GM12878 (cell line): ENCODE data around the gene CEP76. TPM values are rescaled to one million over a fixed set of nuclear protein-coding genes. Genes with fewer than 3 reads are reported as not detected.

ENCODE experiments used
- ATAC-seq: fragments of 200-7000 bp; cut with Tn5 transposase; 3 replicates; pipeline ENCODE4 v1.9.1; 2020; ENCODE audit warnings: mild to moderate bottlenecking, moderate library complexity
- BruUV-seq: library from RNA; stranded (reverse); fragments of 400-500 nt; replicated peaks from 2 replicates; lab custom pipeline; 2021; lab: Mats Ljungman, UMichigan
- CTCF ChIA-PET: fragments of 300-600 bp; sonication (Branson Sonifier 250); formaldehyde crosslinking; extraction: SDS; loops from one replicate; lab custom pipeline; 2021; ENCODE audit warnings: inconsistent platforms; lab: Yijun Ruan, JAX
- POLR2A ChIA-PET: fragments of 350-600 bp; formaldehyde crosslinking; extraction: SDS; loops from one replicate; lab custom pipeline; 2021; ENCODE audit warnings: inconsistent platforms; lab: Charles Lee
- RAD21 ChIA-PET: fragments of 300-600 bp; sonication (Branson Sonifier 250); formaldehyde crosslinking; loops from one replicate; lab custom pipeline; 2023; ENCODE audit warnings: antibody characterized with exemption; ENCODE audit not compliant: unreplicated experiment; lab: Charles Lee
- SMC1A ChIA-PET: fragments of 300-600 bp; sonication (Branson Sonifier 250); formaldehyde crosslinking; loops from one replicate; lab custom pipeline; 2023; ENCODE audit not compliant: unreplicated experiment, uncharacterized antibody; lab: Charles Lee
- DNase-seq: peaks from one replicate; pipeline ENCODE4 v3.0.0-alpha.2; 2011; ENCODE audit warnings: low read depth, low spot score
- FAIRE-seq: peaks from 3 replicates; lab custom pipeline; 2011; peaks lifted over from hg19 to GRCh38; lab: Jason Lieb, UNC
- H2AFZ ChIP-seq: 2 replicates; pipeline ENCODE4 v1.6.0; 2011; ENCODE audit warnings: low read depth, low read length, control low read depth; ENCODE audit not compliant: control insufficient read depth
- H3K27ac ChIP-seq: 2 replicates; pipeline ENCODE4 v1.5.1; 2011; ENCODE audit warnings: control low read depth; ENCODE audit not compliant: control insufficient read depth, insufficient read depth
- H3K27me3 ChIP-seq, 2 experiments: replicated peaks in 1 of 2; 2 replicates each; pipeline versions ENCODE4 v1.6.0 to v1.6.1; 2011; ENCODE audit warnings: low read length in 1 of 2; ENCODE audit not compliant: control insufficient read depth in 2 of 2, insufficient read depth in 2 of 2
- H3K36me3 ChIP-seq, 2 experiments: 2 replicates each; pipeline ENCODE4 v1.5.1; 2011; ENCODE audit warnings: low read length in 1 of 2; ENCODE audit not compliant: control insufficient read depth in 2 of 2, insufficient read depth in 2 of 2
- H3K4me1 ChIP-seq: 2 replicates; pipeline ENCODE4 v1.6.1; 2011; ENCODE audit warnings: mild to moderate bottlenecking, low read length, moderate library complexity, mixed read lengths; ENCODE audit not compliant: control insufficient read depth, insufficient read depth
- H3K4me2 ChIP-seq: 2 replicates; pipeline ENCODE4 v1.6.0; 2011; ENCODE audit warnings: control low read depth; ENCODE audit not compliant: control insufficient read depth, insufficient read depth
- H3K4me3 ChIP-seq: fragments of 200-600 bp; sonication (generic); 2 replicates; pipeline ENCODE4 v1.5.1; 2016
- H3K79me2 ChIP-seq: 2 replicates; pipeline ENCODE4 v1.6.0; 2011; ENCODE audit warnings: low read length; ENCODE audit not compliant: control insufficient read depth, insufficient read depth
- H3K9ac ChIP-seq: 2 replicates; pipeline ENCODE4 v1.8.0; 2011; ENCODE audit warnings: low read length, control low read depth, mixed read lengths; ENCODE audit not compliant: control insufficient read depth, insufficient read depth
- H3K9me3 ChIP-seq: replicated peaks from 3 replicates; pipeline ENCODE4 v1.5.1; 2011; ENCODE audit warnings: mild to moderate bottlenecking, low read length; ENCODE audit not compliant: control insufficient read depth, insufficient read depth
- H4K20me1 ChIP-seq: 2 replicates; pipeline ENCODE4 v1.6.0; 2011; ENCODE audit not compliant: control insufficient read depth, insufficient read depth
- ASH2L ChIP-seq: fragments of 300-600, 200-600 bp; sonication (generic); IDR thresholded peaks from 2 replicates; pipeline ENCODE4 v1.6.1; 2017; ENCODE audit warnings: low read depth, mild to moderate bottlenecking, borderline replicate concordance
- CREB1 ChIP-seq: IDR thresholded peaks from 2 replicates; pipeline ENCODE4 v1.6.1; 2012; ENCODE audit warnings: low read depth, mild to moderate bottlenecking, inconsistent platforms
- EGR1 ChIP-seq, 2 experiments: IDR thresholded peaks; 1 replicate in 1 of 2; 2 replicates in 1 of 2; pipeline ENCODE4 v1.6.1; 2011 to 2012; ENCODE audit warnings: low read depth in 2 of 2, low read length in 2 of 2, borderline replicate concordance in 1 of 2, mild to moderate bottlenecking in 1 of 2, moderate library complexity in 1 of 2
- NFYB ChIP-seq: IDR thresholded peaks from 2 replicates; pipeline ENCODE4 v1.6.1; 2011; ENCODE audit warnings: low read depth, mild to moderate bottlenecking, low read length, improper control_type of control experiment, moderate library complexity; ENCODE audit not compliant: insufficient read depth
- NRF1 ChIP-seq: conservative IDR thresholded peaks from 2 replicates; pipeline ENCODE4 v1.6.1; 2011; ENCODE audit warnings: mild to moderate bottlenecking, low read depth, low read length, improper control_type of control experiment
- RBBP5 ChIP-seq: fragments of 200-600 bp; sonication (generic); conservative IDR thresholded peaks from 2 replicates; pipeline ENCODE4 v1.6.1; 2016
- REST ChIP-seq: IDR thresholded peaks from 2 replicates; pipeline ENCODE4 v1.6.1; 2012; ENCODE audit warnings: mild to moderate bottlenecking, low read depth, low read length
- SREBF1 ChIP-seq: IDR thresholded peaks from 2 replicates; pipeline ENCODE4 v1.6.1; 2012; ENCODE audit warnings: mild to moderate bottlenecking, low read length
- STAT3 ChIP-seq: IDR thresholded peaks from 2 replicates; pipeline ENCODE4 v1.6.1; 2011; ENCODE audit warnings: low read depth, low read length, improper control_type of control experiment
- ZBTB33 ChIP-seq: fragments of 450-650 bp; IDR thresholded peaks from 2 replicates; pipeline ENCODE4 v1.6.1; 2017; ENCODE audit warnings: mild to moderate bottlenecking
- ZNF207 ChIP-seq: fragments of 450-650 bp; IDR thresholded peaks from 2 replicates; pipeline ENCODE4 v1.6.1; 2014; ENCODE audit warnings: antibody characterized with exemption, mild to moderate bottlenecking, borderline replicate concordance
- ZNF622 ChIP-seq: fragments of 450-650 bp; IDR thresholded peaks from 2 replicates; pipeline ENCODE4 v1.6.1; 2017; ENCODE audit warnings: mild to moderate bottlenecking, inconsistent platforms
- WGBS: methylation state at CpG from one replicate; pipeline ENCODE4 v1.1.6; 2016; ENCODE audit warnings: low lambda C conversion rate; ENCODE audit not compliant: insufficient replicate concordance, insufficient coverage; ENCODE audit errors: missing lambda C conversion rate; 5-methylcytosine and 5-hydroxymethylcytosine counted together
- in situ Hi-C: fragments of 300-500 bp; cut with MboI; formaldehyde crosslinking; loops from 9 replicates; pipeline ENCODE4 v1.14.3; 2018; ENCODE audit warnings: mixed read lengths
- intact Hi-C: fragments of 100-400 bp; cut with micrococcal nuclease; formaldehyde crosslinking; loops from one replicate; pipeline ENCODE4 v1.14.2; 2022; ENCODE audit not compliant: unreplicated experiment
- polyA plus RNA-seq, 11 experiments: library from polyadenylated mRNA; depleted of rRNA in 4 of 11; unstranded in 6 of 11; stranded (reverse) in 5 of 11; fragments of >200 nt; fragmentation: Nextera tagmentation in 4 of 11; fragmentation: Illumina TruSeq in 1 of 11; extraction: Ambion mirVana in 4 of 11; extraction: Trizol in 1 of 11; gene quantifications; 1 replicate in 1 of 11; 2 replicates in 10 of 11; pipeline versions ENCODE4 v1.2.1 to v1.2.3, GENCODE V29; 2011 to 2016; ENCODE audit warnings: inconsistent platforms in 2 of 11, missing spikeins in 2 of 11, low read depth in 1 of 11
- total RNA-seq, 4 experiments: library from RNA; depleted of rRNA in 3 of 4; stranded (reverse); fragments of >200 nt in 3 of 4; fragmentation: Illumina TruSeq in 1 of 4; extraction: Trizol in 1 of 4; gene quantifications; 2 replicates each; pipeline versions ENCODE4 v1.2.1 to v1.2.3, GENCODE V29; 2013 to 2021

Gene CEP76
- total and polyA plus RNA-seq, 10 of the 15 experiments (the other 5 are each of a cell fraction or from before 2014, with no cell fraction given): 3.9 to 14.9 (median 13.2) TPM

GRCh38 chr18:12726331-12726730 is 23.8 kb upstream of the CEP76 start (continued):
- TF ChIP-seq CREB1 (no peak), ZBTB33 (no peak)

GRCh38 chr18:12722731-12723130 is 20.2 kb upstream of the CEP76 start:
- Histone ChIP-seq H3K9ac (no peak overlapping the region), H3K27me3 (no peaks in the 10 kb centered on the region), H3K36me3 (peaks cover 5 to 40% of the 10 kb centered on the region in 2 experiments), H3K4me3 (no peak overlapping the region), H3K4me2 (no peak overlapping the region), H3K4me1 (no peaks in the 10 kb centered on the region), H3K27ac (no peak overlapping the region), H3K9me3 (no peaks in the 10 kb centered on the region), H4K20me1 (no peaks in the 10 kb centered on the region), H3K79me2 (no peaks in the 10 kb centered on the region), H2AFZ (no peak overlapping the region)
- RAD21 ChIA-PET: interaction anchor here (1.4 to 4.7 kb wide), 2 partner anchors 212 to 437 kb away, joined by 5 to 18 read pairs; no protein-coding TSS in a partner anchor
- no TSS peak for BruUV-seq
- in situ Hi-C loops: no loop called here
- POLR2A ChIA-PET: no interaction called here
- SMC1A ChIA-PET: interaction anchor here (0.8 to 2.6 kb wide), 4 partner anchors 19 to 212 kb away, joined by 3 to 18 read pairs (median 4); no protein-coding TSS in a partner anchor
- TF ChIP-seq REST (no peak), NRF1 (no peak), ASH2L (no peak), ZNF207 (no peak), NFYB (no peak), SREBF1 (no peak), EGR1 (IDR thresholded peaks at IDR 0.05; ENCODE audit: borderline replicate concordance in 1 of 2, low read depth in 2 of 2, low read length in 2 of 2) (no peak), RBBP5 (no peak), STAT3 (no peak), ZNF622 (no peak)
- DNase-seq (no peak), ATAC-seq (no peak), FAIRE-seq (no peak)
- intact Hi-C loops: loop anchor here (10.0 kb wide), 1 partner anchor 432 kb away; no protein-coding TSS in a partner anchor
- WGBS: 95% methylated on average over 7 of the region's 7 CpGs
- CTCF ChIA-PET: interaction anchor here (1.1 to 6.1 kb wide), 5 partner anchors 15 to 221 kb away, joined by 3 to 70 read pairs (median 4); no protein-coding TSS in a partner anchor
